CMK (cell line): ENCODE results near the gene PRIMA1.

ENCODE experiments used
- DNase-seq: peaks from one replicate; pipeline ENCODE4 v3.0.0-alpha.2; 2010; ENCODE audit warnings: low read depth

The PRIMA1 gene

GRCh38 chr14:93674343-93674742, 113.9 kb downstream of the PRIMA1 start:
- no peak for DNase-seq

DNA sequence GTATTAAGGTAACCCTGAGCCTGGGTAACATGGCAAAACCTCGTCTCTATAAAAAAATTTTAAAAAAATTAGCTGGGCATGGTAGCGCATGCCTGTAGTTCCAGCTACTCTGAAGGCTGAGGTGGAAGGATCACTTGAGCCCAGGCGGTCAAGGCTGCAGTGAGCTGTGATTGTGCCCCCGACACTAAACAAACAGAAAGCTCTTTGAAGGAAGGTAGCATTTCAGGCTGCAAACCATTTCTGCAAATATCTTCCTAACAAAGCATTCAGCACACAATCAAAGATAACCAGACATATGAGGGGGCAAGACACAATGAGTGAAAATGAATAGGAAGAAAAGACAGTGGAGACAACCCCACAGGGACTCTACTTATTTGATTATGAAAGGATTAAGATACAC, 118.7 kb downstream of the PRIMA1 start:
- DNase-seq, result no peak
